ENCODE results near the gene GFPT2. TPM values are rescaled to one million over a fixed set of nuclear protein-coding genes. Genes with fewer than 3 reads are reported as not detected.

GFPT2 gene
- total RNA-seq, 1 experiment from 2014 or later, result 0.82 TPM

- ChIA-PET POLR2A (ENCODE audit: low non-redundant PET) (no interaction called here), CTCF (no interaction called here)
- H3K27me3 ChIP-seq (replicated peaks; ENCODE audit: insufficient read depth, low read depth, low read length, poor library complexity), result no peaks in the 10 kb centered on the region
- TF ChIP-seq CTCF (conservative IDR thresholded peaks at IDR 0.05; ENCODE audit: low read depth, low read length) (no peak), EZH2 (IDR thresholded peaks at IDR 0.05; ENCODE audit: borderline replicate concordance, low read depth, low read length, poor library complexity, severe bottlenecking) (no peak)
- no TSS peak for BruUV-seq (replicated peaks)
- H3K9me3 ChIP-seq (ENCODE audit: low read depth, low read length, poor library complexity, severe bottlenecking), result no peaks in the 10 kb centered on the region
- H3K4me1 ChIP-seq (ENCODE audit: insufficient read depth, low read length, poor library complexity, severe bottlenecking), result no peaks in the 10 kb centered on the region
- H3K27ac ChIP-seq (ENCODE audit: low read depth, low read length, poor library complexity, severe bottlenecking), result no peak overlapping the region
- no peaks in the 10 kb centered on the region for H3K36me3 ChIP-seq (ENCODE audit: insufficient read depth, low read length, poor library complexity, severe bottlenecking)
- no peak overlapping the region for H3K4me3 ChIP-seq (ENCODE audit: low read depth, low read length, poor library complexity, severe bottlenecking)
- intact Hi-C loops (cut with micrococcal nuclease; ENCODE audit: unreplicated experiment), result no loop called here
- no peak for DNase-seq (ENCODE audit: low spot score)
Observed at GRCh38 chr5:180367991-180368390, 14.9 kb upstream of the GFPT2 start.

- Histone ChIP-seq H3K4me3 (ENCODE audit: low read depth, low read length, poor library complexity, severe bottlenecking) (no peak overlapping the region), H3K9me3 (ENCODE audit: low read depth, low read length, poor library complexity, severe bottlenecking) (no peaks in the 10 kb centered on the region), H3K27me3 (replicated peaks; ENCODE audit: insufficient read depth, low read depth, low read length, poor library complexity) (no peaks in the 10 kb centered on the region), H3K36me3 (ENCODE audit: insufficient read depth, low read length, poor library complexity, severe bottlenecking) (no peaks in the 10 kb centered on the region), H3K4me1 (ENCODE audit: insufficient read depth, low read length, poor library complexity, severe bottlenecking) (no peaks in the 10 kb centered on the region), H3K27ac (ENCODE audit: low read depth, low read length, poor library complexity, severe bottlenecking) (no peak overlapping the region)
- CTCF ChIA-PET, result no interaction called here
- POLR2A ChIA-PET (ENCODE audit: low non-redundant PET), result no interaction called here
- intact Hi-C loops (cut with micrococcal nuclease; ENCODE audit: unreplicated experiment), result no loop called here
- TF ChIP-seq CTCF (conservative IDR thresholded peaks at IDR 0.05; ENCODE audit: low read depth, low read length), result no peak
- TF ChIP-seq EZH2 (IDR thresholded peaks at IDR 0.05; ENCODE audit: borderline replicate concordance, low read depth, low read length, poor library complexity, severe bottlenecking), result no peak
- no TSS peak for BruUV-seq (replicated peaks)
- no peak for DNase-seq (ENCODE audit: low spot score)
Observed at GRCh38 chr5:180367300-180367699, 14.2 kb upstream of the GFPT2 start.

- intact Hi-C loops (cut with micrococcal nuclease; ENCODE audit: unreplicated experiment), result no loop called here
- TF ChIP-seq EZH2 (IDR thresholded peaks at IDR 0.05; ENCODE audit: borderline replicate concordance, low read depth, low read length, poor library complexity, severe bottlenecking) (no peak), CTCF (conservative IDR thresholded peaks at IDR 0.05; ENCODE audit: low read depth, low read length) (no peak)
- CTCF ChIA-PET, result no interaction called here
- Histone ChIP-seq H3K4me1 (ENCODE audit: insufficient read depth, low read length, poor library complexity, severe bottlenecking) (no peaks in the 10 kb centered on the region), H3K9me3 (ENCODE audit: low read depth, low read length, poor library complexity, severe bottlenecking) (no peaks in the 10 kb centered on the region), H3K4me3 (ENCODE audit: low read depth, low read length, poor library complexity, severe bottlenecking) (no peak overlapping the region), H3K36me3 (ENCODE audit: insufficient read depth, low read length, poor library complexity, severe bottlenecking) (no peaks in the 10 kb centered on the region), H3K27me3 (replicated peaks; ENCODE audit: insufficient read depth, low read depth, low read length, poor library complexity) (no peaks in the 10 kb centered on the region), H3K27ac (ENCODE audit: low read depth, low read length, poor library complexity, severe bottlenecking) (no peak overlapping the region)
- no TSS peak for BruUV-seq (replicated peaks)
- POLR2A ChIA-PET (ENCODE audit: low non-redundant PET), result no interaction called here
- DNase-seq (ENCODE audit: low spot score), result no peak
Observed at GRCh38 chr5:180366326-180366725, 13.2 kb upstream of the GFPT2 start.

Data from A673 (cell line).